ENCODE results near the gene PAPLN.

PAPLN gene

GRCh38 chr14:73232984-73233383 lies 4.3 kb upstream of the PAPLN start:
- DNase-seq: no peak

DNA sequence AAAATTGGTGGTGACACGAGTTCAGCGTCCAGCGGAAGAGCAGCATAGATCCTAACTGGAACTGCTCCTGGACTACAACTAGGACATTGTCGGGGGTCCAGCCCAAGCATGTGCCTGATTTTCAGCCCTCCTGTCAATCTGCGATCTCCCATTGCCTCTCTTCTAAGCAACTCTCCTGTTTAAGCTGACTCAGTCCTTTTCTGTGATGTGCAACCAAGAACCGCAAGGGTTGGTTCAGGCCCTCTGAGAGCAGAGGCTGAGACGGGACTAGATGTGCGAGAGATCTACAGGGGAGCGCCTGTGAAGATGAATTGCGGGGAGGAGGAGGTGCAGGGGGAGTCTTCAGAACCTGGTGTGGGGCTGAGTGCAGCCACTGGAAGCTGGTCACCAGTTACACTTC lies 3.7 kb upstream of the PAPLN start:
- no peak for DNase-seq

DNA sequence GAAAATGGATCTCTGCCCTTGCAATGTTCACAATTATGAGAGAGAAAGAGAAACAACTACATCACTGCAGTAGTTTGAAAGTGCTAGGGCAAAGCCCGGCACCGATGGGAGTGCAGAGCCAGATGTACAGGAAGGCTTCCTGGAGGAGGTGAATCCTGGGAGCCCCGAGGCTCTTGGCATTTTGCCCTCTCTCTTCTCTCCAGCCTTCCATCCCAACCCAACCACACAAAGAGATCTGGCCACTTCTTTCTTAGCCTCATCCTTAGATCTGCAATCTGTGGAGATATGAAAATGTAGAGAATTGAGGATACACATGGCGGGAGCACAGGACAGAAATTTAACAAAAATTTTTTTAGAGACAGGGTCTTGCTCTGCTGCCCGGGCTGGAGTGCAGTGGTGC lies 3.3 kb upstream of the PAPLN start:
- no peak for DNase-seq

- DNase-seq: no peak
Measured at GRCh38 chr14:73234586-73235394, 2.5 kb upstream of the PAPLN start.

- no peak for DNase-seq
Measured at GRCh38 chr14:73235531-73236155, 1.7 kb upstream of the PAPLN start.

DNA sequence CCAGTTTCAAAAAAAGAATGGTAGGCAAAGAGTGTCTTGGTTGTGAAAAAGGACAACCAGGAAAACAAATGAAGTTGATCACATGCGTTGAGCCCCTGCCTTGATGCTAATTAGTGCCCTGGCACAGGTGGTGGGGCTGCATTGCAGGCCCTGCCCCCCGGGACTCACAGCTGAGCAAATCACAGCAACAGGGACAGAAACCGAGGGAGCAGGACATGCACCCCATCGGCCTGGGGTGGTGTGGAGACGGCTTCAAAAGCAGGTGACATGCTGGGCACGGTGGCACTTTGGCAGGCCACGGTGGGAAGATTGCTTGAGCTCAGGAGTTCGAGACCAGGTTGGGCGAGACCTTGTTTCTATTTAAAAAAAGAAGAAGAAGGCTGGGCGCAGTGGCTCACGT lies 1.1 kb upstream of the PAPLN start:
- no peak for DNase-seq

GRCh38 chr14:73236752-73237218 lies 521 bp upstream of the PAPLN start:
- no peak for DNase-seq

- no peak for DNase-seq
Measured at GRCh38 chr14:73237786-73238423, 599 bp downstream of the PAPLN start.

DNA sequence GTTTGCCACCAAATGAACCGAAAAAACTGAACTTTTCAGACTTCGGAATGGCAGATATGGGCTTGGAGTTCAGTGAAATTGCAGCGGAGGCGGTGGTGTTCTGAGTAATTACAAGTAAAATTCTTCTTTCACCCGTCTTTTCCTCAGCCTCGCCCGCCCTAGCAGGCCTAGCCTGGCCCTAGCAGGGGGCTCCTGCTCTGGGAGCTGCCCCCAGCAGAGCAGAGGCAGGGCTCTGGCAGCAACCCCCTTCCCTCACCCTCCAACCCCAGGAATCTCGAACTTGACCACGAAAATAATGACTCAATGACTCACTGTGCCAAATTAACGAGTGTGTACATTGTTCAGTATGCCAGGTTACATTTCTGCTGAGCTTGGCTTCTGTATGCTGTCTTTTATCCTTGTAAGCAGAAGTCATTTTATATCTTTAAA lies 1.1 kb downstream of the PAPLN start:
- DNase-seq: no peak

DNA sequence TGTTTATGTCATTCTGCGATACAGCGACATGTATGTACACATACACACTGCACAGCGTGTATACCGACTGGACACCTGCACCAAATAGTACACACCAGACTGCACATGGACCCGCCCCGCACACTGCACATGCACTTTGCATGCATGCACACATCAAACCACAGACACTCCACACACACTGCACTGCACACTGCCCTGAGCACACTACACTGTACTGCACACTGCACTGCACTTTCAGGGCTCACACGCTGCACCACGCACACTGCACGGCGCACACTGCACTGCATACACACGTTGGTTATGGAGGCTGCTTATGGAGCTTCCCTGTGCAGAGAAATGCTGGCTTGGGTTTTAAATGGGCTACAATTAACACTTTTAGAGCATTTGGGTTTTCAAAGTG lies 1.6 kb downstream of the PAPLN start:
- DNase-seq: no peak

DNA sequence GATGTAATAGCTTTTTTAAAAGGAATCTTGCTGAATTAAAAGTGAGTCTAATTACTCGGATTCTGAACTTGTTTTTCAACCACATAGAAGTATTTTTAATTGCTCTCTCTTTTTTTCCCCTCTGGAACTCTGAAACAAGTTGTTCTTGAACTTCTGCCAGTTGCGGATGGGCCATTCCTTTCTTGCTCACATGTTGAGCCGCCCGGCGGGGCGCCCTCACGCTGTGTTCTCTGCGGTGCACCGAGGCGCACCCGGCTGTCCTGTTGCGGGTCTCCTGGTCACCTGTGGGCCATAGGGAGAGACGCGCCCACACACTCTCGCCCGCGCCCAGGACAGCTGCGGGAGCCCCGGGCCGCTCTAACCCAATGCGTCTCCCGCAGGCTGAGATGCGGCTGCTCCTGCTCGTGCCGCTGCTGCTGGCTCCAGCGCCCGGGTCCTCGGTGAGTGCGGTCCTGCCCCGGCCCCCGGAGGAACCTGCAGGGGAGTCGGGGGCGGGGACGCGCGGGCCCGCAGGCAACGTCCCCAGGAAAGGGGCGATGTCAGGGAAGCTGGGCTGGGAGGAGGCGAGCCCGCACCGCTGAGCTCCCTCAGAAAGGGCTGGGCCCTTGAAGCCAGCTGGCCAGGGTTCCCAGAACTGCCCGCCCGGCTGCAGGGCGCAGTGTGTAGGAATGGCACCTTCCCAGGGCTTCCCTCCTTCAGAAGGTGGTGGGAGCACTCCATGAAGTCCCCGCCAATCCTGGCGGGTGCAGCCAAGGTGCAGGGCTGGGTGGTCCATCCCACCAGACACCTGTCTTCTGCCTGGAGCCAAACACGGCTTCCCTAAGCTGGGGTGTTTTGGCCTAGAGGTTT lies 2.3 kb downstream of the PAPLN start:
- no peak for DNase-seq

DNA sequence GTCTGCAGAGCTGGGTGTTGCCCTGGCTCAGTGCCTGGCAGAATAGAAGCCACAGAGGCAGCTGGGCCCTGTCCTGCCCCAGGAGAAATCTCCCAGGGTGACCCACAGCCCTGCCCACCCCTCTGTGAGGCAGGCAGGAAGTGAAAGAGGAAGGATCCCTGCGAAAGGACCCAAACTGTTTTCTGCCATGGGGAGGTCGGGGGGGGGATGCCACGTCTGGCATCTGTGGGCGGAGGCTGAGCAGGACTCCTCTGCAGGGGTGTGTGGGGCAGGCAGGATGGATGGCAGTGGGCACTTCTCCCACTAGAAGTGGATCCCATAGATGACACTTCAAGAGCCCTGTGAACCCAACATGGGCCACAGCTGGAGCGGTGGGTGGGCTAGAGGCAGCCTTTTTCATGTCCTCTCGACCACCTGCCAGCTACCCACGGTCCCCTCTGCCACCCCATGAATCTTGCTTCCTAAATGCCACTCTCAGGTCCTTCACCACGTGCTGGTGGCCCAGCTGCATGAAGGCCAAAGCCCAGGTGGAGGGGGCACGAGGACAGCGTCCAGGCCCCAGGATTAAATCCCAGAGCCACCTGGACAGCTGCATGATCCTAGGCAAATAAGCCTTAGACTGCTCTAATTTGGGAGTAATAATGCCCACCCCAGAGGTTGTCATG lies 3.6 kb downstream of the PAPLN start:
- peak; percentile 86 for DNase-seq

GRCh38 chr14:73241481-73242165 lies 4.3 kb downstream of the PAPLN start:
- DNase-seq: no peak

DNA sequence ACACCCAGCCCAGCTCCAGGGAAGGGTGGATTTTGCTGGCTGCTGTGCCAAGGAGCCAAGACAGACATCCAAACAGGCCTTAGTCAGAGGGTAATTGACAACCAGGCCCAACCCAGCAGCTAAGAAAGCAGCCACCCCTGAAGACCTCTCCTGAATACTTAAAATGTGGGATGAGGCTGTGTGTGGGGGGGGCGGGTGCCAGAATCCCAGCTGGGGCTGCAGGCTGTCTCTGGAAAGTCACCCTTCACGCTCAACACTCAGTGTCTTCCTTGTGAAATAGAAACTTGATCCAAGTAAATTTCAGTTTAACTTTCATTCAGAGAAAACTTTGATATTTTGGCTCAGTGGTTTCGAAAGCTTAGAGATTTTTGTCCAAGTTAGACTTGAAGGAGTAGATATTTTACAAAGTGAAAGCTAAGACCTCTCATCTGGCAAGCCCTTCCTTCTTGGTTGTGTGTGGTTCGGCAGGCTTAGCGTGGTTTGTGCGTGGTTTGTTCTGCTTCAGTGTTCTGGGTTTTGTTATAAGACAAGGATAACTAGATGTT lies 5.1 kb downstream of the PAPLN start:
- peak; percentile 71 for DNase-seq

DNA sequence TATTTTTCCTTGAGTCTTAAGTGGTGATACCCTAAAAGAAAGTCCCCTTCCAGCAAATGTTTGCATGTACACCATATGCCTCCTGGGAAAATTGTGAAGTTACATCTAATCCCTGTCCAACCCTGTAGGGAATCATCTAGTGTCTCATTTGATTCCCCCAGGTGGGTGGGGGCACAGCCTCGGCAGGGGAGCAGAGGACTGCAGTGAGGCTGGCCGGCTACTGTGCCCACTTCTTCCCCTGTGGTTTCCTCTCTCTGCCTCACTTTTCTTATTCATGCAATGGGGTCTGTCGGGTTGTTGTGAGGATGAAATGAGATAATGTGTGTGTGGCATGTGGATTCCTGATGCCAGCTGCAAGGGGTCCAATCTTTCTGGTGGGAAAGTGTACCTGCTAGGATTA lies 6.0 kb downstream of the PAPLN start:
- no peak for DNase-seq

- no peak for DNase-seq
Measured at GRCh38 chr14:73243748-73244147, 6.4 kb downstream of the PAPLN start.

DNA sequence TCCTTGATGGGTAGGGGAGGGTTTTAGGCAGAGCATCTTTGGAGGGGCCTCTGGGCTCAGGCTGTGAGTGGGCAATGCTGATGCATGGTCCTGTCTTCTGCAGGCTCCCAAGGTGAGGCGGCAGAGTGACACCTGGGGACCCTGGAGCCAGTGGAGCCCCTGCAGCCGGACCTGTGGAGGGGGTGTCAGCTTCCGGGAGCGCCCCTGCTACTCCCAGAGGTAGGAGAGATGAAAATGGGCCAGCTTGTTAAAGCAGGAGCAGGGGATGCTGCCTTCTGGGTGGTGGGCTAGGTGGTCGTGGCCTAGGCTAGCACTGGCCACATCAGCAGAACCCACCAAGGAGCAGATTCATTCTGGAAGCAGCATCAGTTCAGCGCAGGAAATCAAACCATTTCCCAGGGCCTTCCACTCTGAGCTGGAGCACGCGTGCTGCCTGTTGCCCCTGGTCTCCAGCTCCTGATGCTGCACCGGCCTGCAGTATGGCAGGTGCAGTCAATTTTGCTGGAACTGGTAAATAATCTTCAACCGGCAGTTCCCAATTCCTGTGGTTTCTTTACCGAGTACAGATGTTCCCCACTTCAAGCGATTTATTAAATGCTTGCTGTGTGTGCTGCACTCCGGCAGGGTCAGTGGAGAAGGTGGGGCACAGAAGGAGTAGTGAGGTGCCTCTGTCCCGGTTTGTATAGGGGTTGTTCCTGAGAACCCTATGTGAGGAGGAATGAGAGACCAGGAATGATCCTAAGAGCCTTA lies 7.4 kb downstream of the PAPLN start:
- DNase-seq: no peak

GRCh38 chr14:73245480-73246325 lies 8.4 kb downstream of the PAPLN start:
- peak; percentile 88 for DNase-seq

- no peak for DNase-seq
Measured at GRCh38 chr14:73246387-73247150, 9.3 kb downstream of the PAPLN start.
